Measurements from ENCODE around the gene AIFM3.
"Not testable (repeated sequence)": the region's sequence is repeated elsewhere in the genome, so short reads cannot be mapped to it uniquely, and the experiment has no call there.

The AIFM3 gene

DNA sequence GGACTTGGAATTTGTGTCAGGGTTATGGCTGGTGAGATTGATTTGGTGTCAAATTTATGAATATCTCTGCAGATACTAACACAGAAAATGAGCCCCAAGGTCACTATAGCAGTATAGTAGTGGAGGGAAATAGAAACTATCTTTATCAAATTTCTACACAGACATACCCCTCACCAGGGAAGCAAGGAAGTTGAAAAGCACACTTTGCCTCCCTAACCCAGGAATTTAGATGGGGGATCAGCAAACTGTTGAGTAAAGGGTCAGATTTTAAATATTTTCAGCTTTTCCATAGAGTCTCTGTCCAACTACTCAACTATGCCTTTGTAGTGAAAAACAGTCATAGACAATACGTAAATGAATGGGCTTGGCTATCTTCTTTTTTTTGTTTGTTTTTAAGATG lies 37.1 kb upstream of the AIFM3 start:
- Histone ChIP-seq H3K9me3 (ENCODE audit: insufficient read depth, low read length) (no peaks in the 10 kb centered on the region), H3K9ac (ENCODE audit: low read length) (no peak overlapping the region), H4K20me1 (ENCODE audit: insufficient read depth, low read length) (peaks cover 89% of the 10 kb centered on the region), H3K36me3 (replicated peaks; ENCODE audit: low read depth, low read length) (peaks cover 30% of the 10 kb centered on the region), H2AFZ (ENCODE audit: low read depth, low read length) (no peak overlapping the region), H3K27ac (ENCODE audit: low read length) (no peak overlapping the region), H3K4me1 (ENCODE audit: low read length) (peaks cover 10% of the 10 kb centered on the region), H3K79me2 (ENCODE audit: low read length) (peaks cover 100% of the 10 kb centered on the region), H3K27me3 (ENCODE audit: low read depth, low read length) (no peaks in the 10 kb centered on the region), H3K4me3 (ENCODE audit: low read length) (no peak overlapping the region), H3K4me2 (ENCODE audit: low read length) (no peak overlapping the region)
- TF ChIP-seq, protein P1, sequence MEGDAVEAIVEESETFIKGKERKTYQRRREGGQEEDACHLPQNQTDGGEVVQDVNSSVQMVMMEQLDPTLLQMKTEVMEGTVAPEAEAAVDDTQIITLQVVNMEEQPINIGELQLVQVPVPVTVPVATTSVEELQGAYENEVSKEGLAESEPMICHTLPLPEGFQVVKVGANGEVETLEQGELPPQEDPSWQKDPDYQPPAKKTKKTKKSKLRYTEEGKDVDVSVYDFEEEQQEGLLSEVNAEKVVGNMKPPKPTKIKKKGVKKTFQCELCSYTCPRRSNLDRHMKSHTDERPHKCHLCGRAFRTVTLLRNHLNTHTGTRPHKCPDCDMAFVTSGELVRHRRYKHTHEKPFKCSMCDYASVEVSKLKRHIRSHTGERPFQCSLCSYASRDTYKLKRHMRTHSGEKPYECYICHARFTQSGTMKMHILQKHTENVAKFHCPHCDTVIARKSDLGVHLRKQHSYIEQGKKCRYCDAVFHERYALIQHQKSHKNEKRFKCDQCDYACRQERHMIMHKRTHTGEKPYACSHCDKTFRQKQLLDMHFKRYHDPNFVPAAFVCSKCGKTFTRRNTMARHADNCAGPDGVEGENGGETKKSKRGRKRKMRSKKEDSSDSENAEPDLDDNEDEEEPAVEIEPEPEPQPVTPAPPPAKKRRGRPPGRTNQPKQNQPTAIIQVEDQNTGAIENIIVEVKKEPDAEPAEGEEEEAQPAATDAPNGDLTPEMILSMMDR (IDR thresholded peaks at IDR 0.05; ENCODE audit: low read depth, low read length), result no peak
- no peak for TF ChIP-seq EZH2phosphoT487 (IDR thresholded peaks at IDR 0.05; ENCODE audit: low read depth)

- H3K4me3 ChIP-seq (ENCODE audit: low read length); H3K27me3 ChIP-seq (ENCODE audit: low read depth, low read length); H3K4me2 ChIP-seq (ENCODE audit: low read length); H3K27ac ChIP-seq (ENCODE audit: low read length); H3K9ac ChIP-seq (ENCODE audit: low read length); H2AFZ ChIP-seq (ENCODE audit: low read depth, low read length); H3K9me3 ChIP-seq (ENCODE audit: insufficient read depth, low read length); H3K4me1 ChIP-seq (ENCODE audit: low read length): not testable (repeated sequence)
- Histone ChIP-seq H3K36me3 (replicated peaks; ENCODE audit: low read depth, low read length) (peaks cover 30% of the 10 kb centered on the region), H3K79me2 (ENCODE audit: low read length) (peaks cover 100% of the 10 kb centered on the region), H4K20me1 (ENCODE audit: insufficient read depth, low read length) (peaks cover 89% of the 10 kb centered on the region)
Observed at GRCh38 chr22:20930435-20930834, 36.6 kb upstream of the AIFM3 start.

GRCh38 chr22:20931126-20931654 lies 35.9 kb upstream of the AIFM3 start:
- no peaks in the 10 kb centered on the region for H3K4me1 ChIP-seq (ENCODE audit: low read length)
- H3K27me3 ChIP-seq (ENCODE audit: low read depth, low read length), result no peaks in the 10 kb centered on the region
- peaks cover 34% of the 10 kb centered on the region for H3K36me3 ChIP-seq (replicated peaks; ENCODE audit: low read depth, low read length)
- no peaks in the 10 kb centered on the region for H3K9me3 ChIP-seq (ENCODE audit: insufficient read depth, low read length)
- H3K4me3 ChIP-seq (ENCODE audit: low read length), result no peak overlapping the region
- no peak overlapping the region for H3K9ac ChIP-seq (ENCODE audit: low read length)
- H2AFZ ChIP-seq (ENCODE audit: low read depth, low read length), result no peak overlapping the region
- no peak overlapping the region for H3K4me2 ChIP-seq (ENCODE audit: low read length)
- H3K79me2 ChIP-seq (ENCODE audit: low read length), result peaks cover 100% of the 10 kb centered on the region
- H4K20me1 ChIP-seq (ENCODE audit: insufficient read depth, low read length), result peaks cover 89% of the 10 kb centered on the region
- no peak overlapping the region for H3K27ac ChIP-seq (ENCODE audit: low read length)
- TF ChIP-seq, protein P1 (IDR thresholded peaks at IDR 0.05; ENCODE audit: low read depth, low read length), result no peak
- TF ChIP-seq EZH2phosphoT487 (IDR thresholded peaks at IDR 0.05; ENCODE audit: low read depth), result no peak

DNA sequence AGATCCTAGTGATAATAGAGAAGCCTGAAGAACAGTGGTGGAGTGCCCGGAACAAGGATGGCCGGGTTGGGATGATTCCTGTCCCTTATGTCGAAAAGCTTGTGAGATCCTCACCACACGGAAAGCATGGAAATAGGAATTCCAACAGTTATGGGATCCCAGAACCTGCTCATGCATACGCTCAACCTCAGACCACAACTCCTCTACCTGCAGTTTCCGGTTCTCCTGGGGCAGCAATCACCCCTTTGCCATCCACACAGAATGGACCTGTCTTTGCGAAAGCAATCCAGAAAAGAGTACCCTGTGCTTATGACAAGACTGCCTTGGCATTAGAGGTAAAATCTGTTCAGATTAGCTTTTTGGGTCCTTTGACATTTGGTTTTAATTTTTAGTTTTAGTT lies 33.1 kb upstream of the AIFM3 start:
- Histone ChIP-seq H3K4me1 (ENCODE audit: low read length) (peaks cover 15% of the 10 kb centered on the region), H3K9ac (ENCODE audit: low read length) (no peak overlapping the region), H3K36me3 (replicated peaks; ENCODE audit: low read depth, low read length) (peaks cover 38% of the 10 kb centered on the region), H2AFZ (ENCODE audit: low read depth, low read length) (no peak overlapping the region), H3K4me3 (ENCODE audit: low read length) (no peak overlapping the region), H4K20me1 (ENCODE audit: insufficient read depth, low read length) (peaks cover 91% of the 10 kb centered on the region), H3K27ac (ENCODE audit: low read length) (no peak overlapping the region), H3K9me3 (ENCODE audit: insufficient read depth, low read length) (no peaks in the 10 kb centered on the region), H3K79me2 (ENCODE audit: low read length) (peaks cover 100% of the 10 kb centered on the region), H3K4me2 (ENCODE audit: low read length) (no peak overlapping the region), H3K27me3 (ENCODE audit: low read depth, low read length) (no peaks in the 10 kb centered on the region)
- no peak for TF ChIP-seq EZH2phosphoT487 (IDR thresholded peaks at IDR 0.05; ENCODE audit: low read depth)
- TF ChIP-seq, protein P1 (IDR thresholded peaks at IDR 0.05; ENCODE audit: low read depth, low read length), result no peak

DNA sequence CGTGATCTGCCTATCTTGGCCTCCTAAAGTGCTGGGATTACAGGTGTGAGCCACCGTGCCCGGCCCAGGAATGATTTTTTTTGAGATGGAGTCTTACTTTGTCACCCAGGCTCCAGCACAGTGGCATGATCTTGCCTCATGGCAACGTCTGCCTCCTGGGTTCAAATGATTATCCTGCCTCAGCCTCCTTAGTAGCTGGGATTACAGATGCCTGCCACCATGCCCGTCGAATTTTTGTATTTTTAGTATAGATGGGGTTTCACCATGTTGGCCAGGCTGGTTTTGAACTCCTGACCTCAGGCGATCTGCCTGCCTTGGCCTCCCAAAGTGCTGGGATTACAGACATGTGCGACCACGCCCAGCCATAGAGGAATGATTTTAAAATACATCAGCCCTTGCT lies 32.0 kb upstream of the AIFM3 start:
- H4K20me1 ChIP-seq (ENCODE audit: insufficient read depth, low read length), result peaks cover 94% of the 10 kb centered on the region
- H3K4me1 ChIP-seq (ENCODE audit: low read length), result peaks cover 15% of the 10 kb centered on the region
- not testable (repeated sequence) for H3K27me3 ChIP-seq (ENCODE audit: low read depth, low read length); H3K27ac ChIP-seq (ENCODE audit: low read length); H3K4me3 ChIP-seq (ENCODE audit: low read length); H3K9ac ChIP-seq (ENCODE audit: low read length); H3K4me2 ChIP-seq (ENCODE audit: low read length); H2AFZ ChIP-seq (ENCODE audit: low read depth, low read length); H3K9me3 ChIP-seq (ENCODE audit: insufficient read depth, low read length)
- H3K79me2 ChIP-seq (ENCODE audit: low read length), result peaks cover 100% of the 10 kb centered on the region
- peaks cover 33% of the 10 kb centered on the region for H3K36me3 ChIP-seq (replicated peaks; ENCODE audit: low read depth, low read length)

GRCh38 chr22:20935780-20936539 lies 31.1 kb upstream of the AIFM3 start:
- peaks cover 15% of the 10 kb centered on the region for H3K4me1 ChIP-seq (ENCODE audit: low read length)
- not testable (repeated sequence) for H3K4me3 ChIP-seq (ENCODE audit: low read length); H3K27me3 ChIP-seq (ENCODE audit: low read depth, low read length); H2AFZ ChIP-seq (ENCODE audit: low read depth, low read length); H3K27ac ChIP-seq (ENCODE audit: low read length); H3K9ac ChIP-seq (ENCODE audit: low read length); H3K4me2 ChIP-seq (ENCODE audit: low read length); H3K9me3 ChIP-seq (ENCODE audit: insufficient read depth, low read length)
- peaks cover 95% of the 10 kb centered on the region for H4K20me1 ChIP-seq (ENCODE audit: insufficient read depth, low read length)
- H3K79me2 ChIP-seq (ENCODE audit: low read length), result peaks cover 100% of the 10 kb centered on the region
- peaks cover 34% of the 10 kb centered on the region for H3K36me3 ChIP-seq (replicated peaks; ENCODE audit: low read depth, low read length)

Data from OCI-LY3 (cell line).